Loucy (cell line): ENCODE measurements around the gene C1orf50.

Experiments used
- H2AFZ ChIP-seq: fragments of 200-600 bp; sonication (generic); 2 replicates; pipeline ENCODE4 v1.6.0; 2016; ENCODE audit warnings: antibody characterized with exemption, mild to moderate bottlenecking, low read length, moderate library complexity
- H3F3A ChIP-seq: fragments of 200-600 bp; 2 replicates; pipeline ENCODE4 v1.6.0; 2016; ENCODE audit warnings: antibody characterized with exemption, low read depth, mild to moderate bottlenecking
- H3K27me3 ChIP-seq: fragments of 200-600 bp; sonication (generic); 2 replicates; pipeline ENCODE4 v1.6.1; 2014; ENCODE audit warnings: low read length, mild to moderate bottlenecking; ENCODE audit not compliant: insufficient read depth, poor library complexity, severe bottlenecking
- H3K36me3 ChIP-seq: fragments of 200-600 bp; sonication (generic); 2 replicates; pipeline ENCODE4 v1.6.1; 2016; ENCODE audit warnings: low read length; ENCODE audit not compliant: insufficient read depth
- H3K4me1 ChIP-seq: fragments of 200-600 bp; sonication (generic); 2 replicates; pipeline ENCODE4 v1.5.1; 2014; ENCODE audit warnings: low read length, mild to moderate bottlenecking; ENCODE audit not compliant: insufficient read depth, poor library complexity, severe bottlenecking
- H3K4me2 ChIP-seq: fragments of 200-600 bp; sonication (generic); 2 replicates; pipeline ENCODE4 v1.6.0; 2014; ENCODE audit warnings: antibody characterized with exemption, low read length, low read depth, mild to moderate bottlenecking; ENCODE audit not compliant: poor library complexity, severe bottlenecking
- H3K4me3 ChIP-seq: fragments of 200-600 bp; sonication (generic); 2 replicates; pipeline ENCODE4 v1.5.1; 2014; ENCODE audit warnings: low read length, mild to moderate bottlenecking, mixed read lengths; ENCODE audit not compliant: poor library complexity, severe bottlenecking
- H3K79me2 ChIP-seq: fragments of 200-600 bp; sonication (generic); 2 replicates; pipeline ENCODE4 v1.6.1; 2014; ENCODE audit warnings: low read length; ENCODE audit not compliant: insufficient read depth
- H3K9ac ChIP-seq: fragments of 200-600 bp; sonication (generic); 2 replicates; pipeline ENCODE4 v1.6.0; 2014; ENCODE audit warnings: mild to moderate bottlenecking, low read depth, low read length, moderate library complexity; ENCODE audit not compliant: poor library complexity, severe bottlenecking
- H3K9me2 ChIP-seq: fragments of 200-600 bp; sonication (generic); replicated peaks from 2 replicates; pipeline ENCODE4 v1.6.1; 2016; ENCODE audit warnings: low read depth, low read length, mixed read lengths
- H3K9me3 ChIP-seq: fragments of 200-600 bp; sonication (generic); 2 replicates; pipeline ENCODE4 v1.6.1; 2014; ENCODE audit warnings: mild to moderate bottlenecking, antibody characterized with exemption, low read length, low read depth; ENCODE audit not compliant: insufficient read depth
- H4K20me1 ChIP-seq: fragments of 200-600 bp; sonication (generic); 2 replicates; pipeline ENCODE4 v1.6.0; 2014; ENCODE audit warnings: antibody characterized with exemption, low read length, mild to moderate bottlenecking; ENCODE audit not compliant: insufficient read depth, poor library complexity, severe bottlenecking
- CTCF ChIP-seq: fragments of 200-600 bp; sonication (generic); conservative IDR thresholded peaks from 2 replicates; pipeline ENCODE4 v1.5.1; 2014; ENCODE audit warnings: mild to moderate bottlenecking, antibody characterized with exemption, low read length
- EZH2phosphoT487 ChIP-seq: fragments of 200-600 bp; IDR thresholded peaks from 2 replicates; pipeline ENCODE4 v1.6.1; 2018; ENCODE audit warnings: antibody characterized with exemption, mild to moderate bottlenecking, moderate library complexity, borderline replicate concordance

Gene C1orf50

DNA sequence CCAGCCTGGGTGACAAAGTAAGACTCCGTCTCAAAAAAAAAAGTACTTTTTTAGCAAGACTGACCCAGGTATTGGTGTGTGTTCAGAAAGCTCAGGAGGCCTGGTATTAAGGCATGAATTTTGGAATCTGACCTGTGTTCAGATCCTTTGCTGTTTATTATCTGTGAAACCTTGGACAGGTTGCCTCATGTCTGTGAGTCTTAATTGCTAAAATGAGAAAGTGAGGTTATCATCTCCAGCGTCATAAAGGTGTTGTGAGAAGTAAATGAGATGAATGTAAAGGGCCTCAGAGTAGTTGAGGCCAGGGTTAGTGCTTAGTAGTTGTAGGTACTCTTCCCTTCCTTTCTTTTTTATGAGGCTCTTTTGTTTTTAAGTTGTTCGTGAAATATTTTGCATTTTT is 2.8 kb downstream of the C1orf50 start:
- Histone ChIP-seq H3K9me3 (no peaks in the 10 kb centered on the region), H4K20me1 (peaks cover 10% of the 10 kb centered on the region), H3K4me1 (peaks cover 38% of the 10 kb centered on the region), H3K9ac (no peak overlapping the region), H2AFZ (no peak overlapping the region), H3K79me2 (peaks cover 72% of the 10 kb centered on the region), H3K9me2 (no peaks in the 10 kb centered on the region), H3K27me3 (no peaks in the 10 kb centered on the region), H3K36me3 (peaks cover 5% of the 10 kb centered on the region), H3K4me2 (peak overlapping the region; percentile 84), H3K4me3 (peak overlapping the region; percentile 44), H3F3A (no peaks in the 10 kb centered on the region)
- no peak for TF ChIP-seq EZH2phosphoT487
- no peak for TF ChIP-seq CTCF

DNA sequence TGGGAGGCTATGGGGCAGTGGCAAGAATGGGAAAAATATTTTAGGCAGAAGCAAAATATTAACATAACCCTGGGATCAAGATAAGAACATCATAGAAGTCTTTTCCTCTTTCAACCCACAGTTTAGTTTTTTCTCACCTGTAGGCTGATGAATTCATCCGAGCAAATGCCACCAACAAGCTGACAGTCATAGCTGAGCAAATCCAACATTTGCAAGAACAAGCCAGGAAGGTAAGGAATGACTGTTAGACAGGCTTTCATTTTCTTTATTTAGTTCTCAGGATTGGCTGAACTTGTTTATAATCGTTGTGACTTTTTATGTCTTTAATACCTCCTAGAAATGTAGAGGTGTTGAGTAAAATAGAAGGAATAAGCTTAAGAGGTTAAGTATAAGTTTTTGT is 6.4 kb downstream of the C1orf50 start:
- Histone ChIP-seq H3K27me3 (no peaks in the 10 kb centered on the region), H3K9me2 (no peaks in the 10 kb centered on the region), H3F3A (no peaks in the 10 kb centered on the region), H3K4me3 (no peak overlapping the region), H3K9ac (peak overlapping the region; percentile 38), H3K36me3 (peaks cover 27% of the 10 kb centered on the region), H2AFZ (no peak overlapping the region), H3K79me2 (peaks cover 40% of the 10 kb centered on the region), H4K20me1 (no peaks in the 10 kb centered on the region), H3K4me2 (peak overlapping the region; percentile 84), H3K9me3 (no peaks in the 10 kb centered on the region), H3K4me1 (peaks cover 19% of the 10 kb centered on the region)
- TF ChIP-seq EZH2phosphoT487 (no peak), CTCF (no peak)

GRCh38 chr1:42774928-42775526 is 8.0 kb downstream of the C1orf50 start:
- Histone ChIP-seq H3F3A (no peaks in the 10 kb centered on the region), H4K20me1 (no peaks in the 10 kb centered on the region), H3K4me1 (peaks cover 11% of the 10 kb centered on the region), H3K9ac (no peak overlapping the region), H3K4me2 (no peak overlapping the region), H3K79me2 (peaks cover 28% of the 10 kb centered on the region), H3K27me3 (no peaks in the 10 kb centered on the region), H2AFZ (no peak overlapping the region), H3K4me3 (no peak overlapping the region), H3K9me3 (no peaks in the 10 kb centered on the region), H3K9me2 (no peaks in the 10 kb centered on the region), H3K36me3 (peaks cover 27% of the 10 kb centered on the region)
- TF ChIP-seq CTCF (no peak), EZH2phosphoT487 (no peak)
